Right forelimb (tissue), 1 donor: ENCODE measurements around the gene INSC.

ENCODE experiments used
- DNase-seq: peaks from one replicate; pipeline ENCODE4 v3.0.0-alpha.2; 2018

Gene INSC

GRCh38 chr11:15108592-15109130 lies 6.1 kb upstream of the INSC start:
- no peak for DNase-seq

DNA sequence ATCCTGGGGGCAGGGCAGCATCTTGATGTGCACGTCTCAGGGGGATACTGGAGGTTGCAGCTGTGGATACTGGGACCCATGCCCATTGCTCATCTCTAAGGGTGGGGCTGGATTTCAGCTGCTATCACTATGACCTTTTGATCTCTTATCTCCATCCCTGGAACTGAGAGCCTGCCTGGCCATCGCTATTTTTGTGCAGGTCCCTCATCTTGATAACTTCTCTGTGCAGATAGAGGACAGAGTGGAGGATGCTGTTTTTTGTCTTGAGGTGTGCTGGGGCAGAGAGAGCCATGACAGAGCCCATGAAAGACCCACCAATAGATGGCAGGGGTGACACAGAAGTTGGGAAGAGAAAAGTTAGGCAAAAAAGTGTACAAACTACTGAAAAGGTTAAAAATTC lies 5.1 kb upstream of the INSC start:
- DNase-seq: no peak

DNA sequence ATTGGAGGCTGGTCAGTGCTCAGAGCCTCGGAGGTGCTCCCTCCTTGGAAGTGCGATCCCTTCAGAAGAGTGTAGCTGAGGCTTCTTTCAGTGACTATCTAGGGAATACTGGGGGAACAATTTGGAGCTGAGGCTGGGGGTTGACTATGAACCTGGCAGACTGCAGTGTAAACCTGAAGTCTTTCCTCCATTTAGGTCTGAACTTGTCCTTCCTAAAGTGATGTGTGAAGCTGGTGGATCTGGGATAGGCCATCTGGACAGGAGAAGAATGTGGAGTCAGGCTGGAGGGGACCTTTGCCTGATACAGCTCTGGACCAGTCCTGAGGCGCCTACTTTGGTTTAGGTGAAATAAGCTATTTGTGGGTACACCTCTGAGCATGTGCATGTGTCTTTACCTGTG lies 3.5 kb upstream of the INSC start:
- DNase-seq: no peak

DNA sequence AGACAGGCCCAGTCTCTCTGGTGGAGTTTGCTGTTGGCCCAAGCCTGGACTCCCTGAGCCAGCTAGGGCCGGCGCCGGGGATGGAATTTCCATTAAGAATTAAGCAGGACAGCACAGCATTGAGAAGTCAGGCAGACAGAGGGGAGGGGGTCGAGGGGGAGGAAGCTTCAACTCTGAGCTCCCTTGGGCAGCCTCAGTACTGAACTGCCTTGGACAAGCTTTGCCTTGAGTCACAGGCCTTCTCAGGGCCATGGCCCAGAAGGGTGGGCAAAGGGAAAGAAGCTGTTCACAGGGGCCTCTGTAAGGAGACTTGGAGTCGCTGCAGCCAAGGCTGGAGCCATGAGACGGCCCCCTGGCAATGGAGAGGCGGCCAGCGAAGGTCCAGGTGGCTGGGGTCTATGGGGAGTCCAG lies 2.6 kb upstream of the INSC start:
- peak; percentile 80 for DNase-seq

DNA sequence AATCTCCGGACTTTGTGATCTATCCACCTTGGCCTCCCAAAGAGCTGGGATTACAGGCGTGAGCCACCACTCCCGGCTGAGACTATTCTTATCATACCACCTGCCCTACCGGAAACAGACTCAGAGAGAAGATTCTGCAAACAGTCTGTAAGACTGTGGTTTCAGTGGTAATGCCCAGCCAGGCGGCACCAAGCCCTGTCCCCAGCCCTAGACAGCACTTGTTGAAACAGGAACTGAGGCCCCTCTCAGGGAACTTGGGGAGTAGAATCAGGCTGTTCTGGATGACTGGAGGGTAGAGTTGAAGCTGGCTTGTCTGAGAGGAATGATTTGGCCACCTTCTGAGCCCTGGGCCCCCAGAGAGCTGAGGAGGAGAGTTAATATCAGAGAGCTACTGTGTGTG lies 1.3 kb upstream of the INSC start:
- DNase-seq: no peak

DNA sequence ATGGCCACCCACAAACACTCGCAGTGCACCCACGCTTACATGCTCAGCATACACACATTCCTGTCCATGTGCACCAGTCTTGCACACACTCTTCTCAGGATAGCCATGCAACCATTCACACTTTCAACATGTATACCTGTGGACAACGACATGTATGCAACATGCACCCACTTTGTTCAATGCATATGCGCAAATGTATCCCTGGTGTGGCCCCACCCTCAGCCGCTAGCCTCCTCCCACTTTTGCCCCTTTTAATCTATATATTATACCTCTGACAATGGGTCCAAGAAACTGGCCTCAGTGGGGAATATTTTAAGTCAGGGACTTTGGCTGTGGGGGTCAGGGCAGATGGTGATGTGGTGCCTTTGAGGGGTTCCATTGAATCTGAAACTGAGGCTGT lies 963 bp downstream of the INSC start:
- no peak for DNase-seq

- no peak for DNase-seq
Measured at GRCh38 chr11:15117751-15118150, 3.0 kb downstream of the INSC start.

GRCh38 chr11:15118431-15118830 lies 3.7 kb downstream of the INSC start:
- no peak for DNase-seq

DNA sequence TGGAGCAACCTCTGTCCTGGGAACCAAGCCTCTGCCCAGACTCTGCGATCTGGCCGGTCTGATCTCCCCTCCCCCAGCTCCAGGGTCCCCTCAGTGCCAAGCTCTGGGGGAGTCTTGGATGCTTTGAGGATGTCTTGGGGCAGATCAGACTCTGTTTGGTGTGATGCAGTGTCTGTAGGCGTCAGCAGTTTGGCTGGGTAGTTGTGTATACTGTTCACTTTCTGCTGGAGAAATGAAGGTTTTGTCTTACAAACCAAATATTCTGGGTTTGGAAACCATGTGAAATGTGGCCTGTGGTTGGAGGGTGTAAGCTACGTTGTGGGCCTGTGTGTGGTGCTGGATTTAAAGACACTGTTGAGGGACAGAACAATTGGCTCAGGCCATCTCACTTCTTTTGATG lies 4.6 kb downstream of the INSC start:
- DNase-seq: no peak

DNA sequence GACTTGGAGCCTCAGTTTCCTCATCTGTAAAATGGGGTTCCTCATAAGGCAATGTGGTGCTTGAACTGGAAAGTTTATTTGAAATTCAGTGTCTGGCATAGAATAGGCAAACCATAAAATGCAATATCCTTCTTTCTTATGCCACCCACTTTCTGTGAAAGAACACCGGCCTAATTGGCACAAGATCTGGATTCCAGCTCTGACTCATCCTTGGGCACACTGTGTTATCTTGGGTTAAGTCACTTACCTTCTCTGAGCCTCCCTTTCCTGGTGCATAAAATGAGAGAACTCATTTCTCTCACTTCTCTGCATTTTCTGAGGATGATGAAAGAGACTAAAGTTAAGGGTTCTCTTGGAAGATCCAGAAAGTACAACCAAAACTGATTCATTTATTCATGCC lies 5.1 kb downstream of the INSC start:
- no peak for DNase-seq

DNA sequence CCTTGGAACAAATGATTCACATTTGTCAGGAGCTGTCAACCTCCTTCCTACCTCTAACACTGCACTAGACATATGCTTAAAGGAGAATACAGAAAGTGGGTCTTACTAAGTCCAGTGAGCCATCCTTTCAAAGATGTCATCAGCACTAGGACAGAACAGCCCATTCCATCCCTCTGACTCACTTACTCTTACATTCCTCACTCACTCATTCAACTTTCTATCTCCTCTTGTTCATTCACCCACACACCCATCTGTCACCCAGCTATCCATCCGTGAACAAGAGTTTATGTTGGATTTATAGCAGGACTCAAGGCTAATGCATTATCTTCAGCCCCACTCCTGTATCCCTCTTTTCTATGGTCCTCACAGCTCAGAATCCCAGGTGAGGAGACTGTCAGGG lies 9.1 kb downstream of the INSC start:
- no peak for DNase-seq

GRCh38 chr11:15124528-15124927 lies 9.8 kb downstream of the INSC start:
- no peak for DNase-seq

- DNase-seq: no peak
Measured at GRCh38 chr11:15127341-15127740, 12.6 kb downstream of the INSC start.

DNA sequence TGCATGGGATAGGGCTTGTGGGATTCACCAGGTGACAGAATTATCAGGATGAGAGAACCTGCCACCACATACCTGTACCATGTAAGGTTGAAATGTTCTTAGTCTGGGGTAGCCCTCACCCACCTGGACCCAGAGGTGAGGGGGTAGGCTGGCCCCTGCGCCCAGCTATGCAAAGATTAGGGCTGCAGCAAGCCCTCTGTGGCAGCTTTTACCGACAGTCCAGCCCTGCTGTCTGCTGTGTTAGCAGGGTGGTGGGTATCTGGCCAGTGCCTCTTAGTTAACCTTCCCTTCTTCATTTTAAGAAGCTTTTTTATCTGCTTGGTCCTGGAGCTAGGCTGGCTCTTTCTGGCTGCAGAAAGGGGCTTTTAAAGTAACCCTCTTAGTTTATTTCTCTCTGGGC lies 13.9 kb downstream of the INSC start:
- DNase-seq: no peak

DNA sequence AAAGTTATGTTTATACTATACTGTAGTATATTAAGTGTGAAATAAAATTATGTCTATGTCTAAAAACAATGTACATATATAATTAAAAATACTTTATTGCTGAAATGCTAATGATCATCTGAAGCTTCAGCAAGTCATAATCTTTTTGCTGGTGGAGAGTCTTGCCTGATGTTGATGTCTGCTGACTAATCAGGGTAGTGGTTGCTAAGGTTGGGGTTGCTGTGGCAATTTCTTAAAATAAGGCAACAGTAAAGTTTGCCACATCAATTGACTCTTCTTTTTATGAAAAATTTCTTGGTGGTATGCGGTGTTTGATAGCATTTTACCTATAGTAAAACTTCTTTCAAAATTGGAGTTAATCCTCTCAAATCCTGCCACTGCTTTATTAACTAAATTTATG lies 21.4 kb downstream of the INSC start:
- no peak for DNase-seq

- DNase-seq: no peak
Measured at GRCh38 chr11:15139096-15139770, 24.5 kb downstream of the INSC start.

- DNase-seq: no peak
Measured at GRCh38 chr11:15139958-15140659, 25.4 kb downstream of the INSC start.

DNA sequence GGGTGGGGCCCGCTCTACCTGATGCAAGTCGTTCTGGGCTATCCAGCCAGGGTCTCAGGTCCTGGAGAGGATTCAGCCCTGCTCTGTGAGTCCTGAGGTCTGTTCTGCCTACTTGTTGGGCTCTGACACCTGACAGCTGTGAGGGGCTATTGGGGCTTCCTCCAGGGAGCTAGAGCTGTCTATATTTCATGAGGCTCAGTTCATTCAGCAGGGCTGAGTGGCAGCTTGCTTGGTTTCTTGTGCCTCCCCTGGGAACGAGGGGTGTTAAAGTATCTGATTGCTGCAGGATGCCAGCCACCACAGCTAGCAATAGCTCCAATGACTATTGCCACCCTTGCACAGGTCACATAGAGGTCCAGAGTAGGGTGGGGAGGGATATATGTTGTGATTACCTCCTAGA lies 26.7 kb downstream of the INSC start:
- DNase-seq: no peak

DNA sequence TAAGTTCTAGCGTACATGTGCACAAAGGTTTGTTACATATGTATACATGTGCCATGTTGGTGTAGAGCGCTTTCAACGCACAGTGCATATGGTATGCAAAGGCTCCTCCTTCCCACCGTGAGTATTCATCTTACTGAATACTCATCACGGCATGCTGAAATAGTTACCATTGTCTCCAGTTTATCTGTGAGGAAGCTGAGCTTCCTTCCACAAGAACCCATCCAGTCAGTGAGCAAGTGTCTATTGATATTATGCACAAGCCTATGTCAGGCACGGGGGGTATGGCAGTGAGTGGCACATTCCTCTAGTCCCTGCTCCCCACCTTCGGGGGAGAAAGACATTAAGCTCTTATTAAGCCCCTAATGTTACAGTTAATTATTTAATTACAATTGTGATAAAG lies 28.1 kb downstream of the INSC start:
- DNase-seq: no peak

DNA sequence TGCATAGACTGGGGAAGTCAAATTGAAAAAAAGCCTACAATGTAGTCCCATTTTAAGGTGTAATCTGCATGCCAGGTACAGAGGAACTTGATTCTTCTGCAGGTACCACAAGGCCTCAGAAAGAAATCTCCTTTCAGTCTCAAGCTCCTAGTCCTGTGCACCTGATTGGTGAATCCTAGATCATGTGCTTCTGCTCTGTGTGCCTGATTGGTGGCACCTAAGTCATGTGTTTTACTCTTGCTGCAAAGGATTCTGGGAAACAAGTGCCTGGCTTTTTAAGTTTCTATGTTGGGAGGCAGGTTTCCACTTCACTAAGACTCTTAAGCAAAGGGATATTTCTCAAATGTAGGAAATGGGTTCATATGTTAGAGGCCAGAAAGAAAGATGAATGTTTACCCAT lies 29.1 kb downstream of the INSC start:
- no peak for DNase-seq

- DNase-seq: no peak
Measured at GRCh38 chr11:15144347-15144746, 29.6 kb downstream of the INSC start.

DNA sequence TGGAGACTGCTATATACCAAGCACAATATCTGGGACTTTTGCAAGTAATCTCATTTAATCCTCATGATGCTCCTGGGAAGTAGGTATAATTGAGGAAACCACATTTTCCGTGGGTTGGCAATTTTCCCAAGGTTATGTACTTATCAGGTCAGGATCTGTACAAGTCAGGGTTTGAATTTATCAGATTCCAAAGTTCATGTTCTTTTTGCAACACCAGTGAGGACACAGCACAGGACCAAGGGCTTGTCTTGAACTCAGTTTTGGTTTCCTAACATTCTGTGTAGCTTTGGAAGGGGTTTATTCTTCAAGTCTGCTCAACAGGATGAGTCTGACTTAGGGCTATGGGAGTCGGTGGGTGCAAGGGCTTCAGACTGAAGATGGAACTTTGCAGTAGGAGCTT lies 30.4 kb downstream of the INSC start:
- DNase-seq: no peak

GRCh38 chr11:15145615-15146014 lies 30.9 kb downstream of the INSC start:
- DNase-seq: no peak

GRCh38 chr11:15146271-15147003 lies 31.7 kb downstream of the INSC start:
- no peak for DNase-seq
